Spleen (tissue), 11 donors: ENCODE data around the gene PRR22. TPM values are rescaled to one million over a fixed set of nuclear protein-coding genes. Genes with fewer than 3 reads are reported as not detected.

Experiments used
- DNase-seq: peaks from one replicate; pipeline ENCODE4 v3.0.0-alpha.2; 2020
- H3K27ac ChIP-seq, 8 donors: fragments of 200-600 bp; sonication (generic) in 7 of 8; 1 replicate in 4 of 8; 2 replicates in 4 of 8; pipeline versions ENCODE4 v1.5.0 to v1.8.0; 2016 to 2021; ENCODE audit warnings: inconsistent platforms in 4 of 8, mild to moderate bottlenecking in 4 of 8, moderate library complexity in 1 of 8
- H3K27me3 ChIP-seq, 7 donors: fragments of 200-600 bp; sonication (generic) in 6 of 7; replicated peaks in 1 of 7; 1 replicate in 4 of 7; 2 replicates in 3 of 7; pipeline versions ENCODE4 v1.5.0 to v1.8.0; 2016 to 2021; ENCODE audit warnings: inconsistent platforms in 3 of 7, mild to moderate bottlenecking in 1 of 7
- H3K36me3 ChIP-seq, 6 donors: fragments of 200-600 bp; sonication (generic) in 5 of 6; 1 replicate in 4 of 6; 2 replicates in 2 of 6; pipeline versions ENCODE4 v1.5.0 to v1.8.0; 2016 to 2021; ENCODE audit warnings: inconsistent platforms in 2 of 6
- H3K4me1 ChIP-seq, 6 donors: fragments of 200-600 bp; sonication (generic) in 5 of 6; 1 replicate in 3 of 6; 2 replicates in 3 of 6; pipeline versions ENCODE4 v1.5.0 to v1.8.0; 2016 to 2021; ENCODE audit warnings: inconsistent platforms in 3 of 6
- H3K4me3 ChIP-seq, 8 donors: fragments of 200-600 bp; sonication (generic) in 7 of 8; 1 replicate in 4 of 8; 2 replicates in 4 of 8; pipeline versions ENCODE4 v1.5.0 to v1.8.0; 2016 to 2021; ENCODE audit warnings: inconsistent platforms in 4 of 8, mild to moderate bottlenecking in 4 of 8, moderate library complexity in 2 of 8
- H3K9me3 ChIP-seq, 8 donors: fragments of 200-600 bp; sonication (generic) in 7 of 8; 1 replicate in 4 of 8; 2 replicates in 4 of 8; pipeline versions ENCODE4 v1.5.0 to v1.8.0; 2016 to 2021; ENCODE audit warnings: inconsistent platforms in 4 of 8
- POLR2A ChIP-seq, 3 donors: fragments of 450-650 bp; IDR thresholded peaks; one replicate each; pipeline ENCODE4 v1.5.1; 2017; ENCODE audit warnings: antibody characterized with exemption in 3 of 3, mild to moderate bottlenecking in 1 of 3
- POLR2AphosphoS5 ChIP-seq, 3 donors: sonication (generic); formaldehyde crosslinking; IDR thresholded peaks; one replicate each; pipeline ENCODE4 v1.5.1; 2017; ENCODE audit warnings: antibody characterized with exemption in 3 of 3
- WGBS, 5 donors: extraction: QIAGEN DNeasy Blood & Tissue Kit in 3 of 5; methylation state at CpG; one replicate each; pipeline versions ENCODE4 v1.1.5 to v1.1.7; 2013 to 2018; 5-methylcytosine and 5-hydroxymethylcytosine counted together
- intact Hi-C: fragments of 100-400 bp; cut with DNase I; formaldehyde crosslinking; loops from one replicate; pipeline ENCODE4 v1.15.0; 2023; ENCODE audit warnings: low total_unique reads
- polyA plus RNA-seq, 3 donors: library from polyadenylated mRNA; stranded (reverse); fragments of 200-250 nt; gene quantifications; one replicate each; pipeline ENCODE4 v1.2.1, GENCODE V29; 2013
- total RNA-seq, 7 donors: library from RNA; depleted of rRNA in 3 of 7; stranded (reverse); fragments of >200 nt in 3 of 7; fragmentation: NEBNext Ultra II Directional in 4 of 7; extraction: Animal tissue kit (Norgen Biotek cat#: 25700) in 4 of 7; gene quantifications; one replicate each; pipeline versions ENCODE4 v1.1.0 to v1.2.1, GENCODE V29; 2016 to 2021
- TF ChIP-seq, protein P1 (sequence below), 11 experiments: fragments of 200-600 bp in 7 of 11; fragments of 450-650 bp in 4 of 11; sonication (generic) in 4 of 11; IDR thresholded peaks in 8 of 11; conservative IDR thresholded peaks in 3 of 11; 1 replicate in 7 of 11; 2 replicates in 4 of 11; pipeline versions ENCODE4 v1.4.0 to v1.8.0; 2016 to 2021; ENCODE audit warnings: antibody characterized with exemption in 11 of 11, inconsistent platforms in 4 of 11, mild to moderate bottlenecking in 1 of 11
- donor health status: healthy with polysubstance abuse.
- donor health status: DM: no; HTN: no; CAD: no; lungs with moderate emphysema.
- donor health status: DM: no; HTN: no; CAD: no.
- donor health status: Bipolar disorder and iron deficiency.
- donor health status: healthy.
- donor health status: DM: no; HTN: no; CAD: no.
- donor health status: DM: yes; HTN: yes; CAD: no.

Gene PRR22
- total and polyA plus RNA-seq, 10 donors = 1.4 to 11.4 (median 4.3) TPM

DNA sequence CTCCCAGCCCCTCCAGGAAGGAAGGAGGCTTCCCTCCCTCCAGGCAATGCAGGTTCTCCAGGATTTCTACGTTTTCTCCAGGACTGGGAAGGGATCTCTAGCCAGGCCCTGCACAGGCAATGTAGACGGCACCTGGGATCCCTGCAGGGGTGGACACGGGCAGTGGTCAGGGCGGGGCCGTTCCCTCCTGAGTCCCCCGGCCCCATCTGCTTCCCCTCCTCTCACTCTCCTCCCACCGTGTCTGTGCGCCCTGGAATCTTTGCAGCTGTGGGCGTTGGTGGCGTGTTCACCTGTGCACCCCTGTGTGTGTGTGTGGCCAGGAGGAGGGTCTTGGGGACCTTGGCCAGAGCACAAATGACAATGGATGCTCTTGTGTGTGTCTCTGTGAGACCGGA is 30.3 kb upstream of the PRR22 start:
- peaks cover 0 to 28% (median 0%) of the 10 kb centered on the region in 7 donors for H3K27me3 ChIP-seq
- no peak overlapping the region for H3K27ac ChIP-seq
- TF ChIP-seq POLR2AphosphoS5 (IDR thresholded peaks at IDR 0.05) (no peak), POLR2A (IDR thresholded peaks at IDR 0.05) (no peak)
- TF ChIP-seq, protein P1, sequence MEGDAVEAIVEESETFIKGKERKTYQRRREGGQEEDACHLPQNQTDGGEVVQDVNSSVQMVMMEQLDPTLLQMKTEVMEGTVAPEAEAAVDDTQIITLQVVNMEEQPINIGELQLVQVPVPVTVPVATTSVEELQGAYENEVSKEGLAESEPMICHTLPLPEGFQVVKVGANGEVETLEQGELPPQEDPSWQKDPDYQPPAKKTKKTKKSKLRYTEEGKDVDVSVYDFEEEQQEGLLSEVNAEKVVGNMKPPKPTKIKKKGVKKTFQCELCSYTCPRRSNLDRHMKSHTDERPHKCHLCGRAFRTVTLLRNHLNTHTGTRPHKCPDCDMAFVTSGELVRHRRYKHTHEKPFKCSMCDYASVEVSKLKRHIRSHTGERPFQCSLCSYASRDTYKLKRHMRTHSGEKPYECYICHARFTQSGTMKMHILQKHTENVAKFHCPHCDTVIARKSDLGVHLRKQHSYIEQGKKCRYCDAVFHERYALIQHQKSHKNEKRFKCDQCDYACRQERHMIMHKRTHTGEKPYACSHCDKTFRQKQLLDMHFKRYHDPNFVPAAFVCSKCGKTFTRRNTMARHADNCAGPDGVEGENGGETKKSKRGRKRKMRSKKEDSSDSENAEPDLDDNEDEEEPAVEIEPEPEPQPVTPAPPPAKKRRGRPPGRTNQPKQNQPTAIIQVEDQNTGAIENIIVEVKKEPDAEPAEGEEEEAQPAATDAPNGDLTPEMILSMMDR (IDR thresholded peaks at IDR 0.05 in 8 of 11, conservative IDR thresholded peaks at IDR 0.05 in 3 of 11) = no peak
- no peak for DNase-seq
- WGBS, 5 donors = 64 to 78% (median 74%) methylated on average over 5 to 11 of the region's 11 CpGs
- intact Hi-C loops = no loop called here
- no peaks in the 10 kb centered on the region for H3K36me3 ChIP-seq
- no peaks in the 10 kb centered on the region for H3K4me1 ChIP-seq
- no peaks in the 10 kb centered on the region for H3K9me3 ChIP-seq
- no peak overlapping the region for H3K4me3 ChIP-seq

DNA sequence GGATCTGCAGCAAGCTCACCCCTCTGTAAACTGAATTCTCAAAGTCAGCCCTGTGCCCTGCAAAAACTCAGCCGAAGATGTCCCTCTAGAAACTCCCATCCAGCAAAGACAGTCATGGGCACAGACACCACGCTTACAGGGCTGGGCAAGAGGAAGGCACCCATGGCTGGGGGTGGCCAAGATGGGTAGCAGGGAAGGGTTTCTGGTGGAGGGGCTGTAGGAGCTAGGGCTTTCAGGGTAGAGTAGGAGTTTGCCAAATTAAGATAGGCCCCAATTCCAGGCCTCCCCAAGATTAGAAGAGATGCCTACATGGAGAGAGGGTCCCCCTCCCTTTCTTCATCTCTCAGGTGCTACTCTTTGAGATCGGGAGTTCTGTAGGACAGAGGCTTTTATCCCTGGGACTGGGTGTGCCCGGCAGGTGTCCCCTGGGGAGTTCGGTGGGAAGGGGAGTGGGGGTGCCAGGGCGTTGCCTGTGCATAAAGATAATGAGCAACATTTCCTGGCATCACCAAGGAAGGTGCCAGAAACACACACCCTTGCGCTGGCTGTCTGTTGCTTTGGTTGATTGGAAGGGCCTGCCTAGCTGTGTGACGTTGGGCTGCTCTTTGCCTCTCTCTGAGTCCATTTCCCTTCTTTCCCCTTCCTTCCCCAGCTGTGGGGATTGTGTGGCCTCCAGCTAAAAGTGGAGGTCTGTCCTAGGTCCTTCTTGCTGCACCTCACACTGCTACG is 29.7 kb upstream of the PRR22 start:
- 67 to 81% (median 72%) methylated on average over 8 to 9 of the region's 9 CpGs for WGBS, 5 donors
- H3K27me3 ChIP-seq = peaks cover 0 to 27% (median 0%) of the 10 kb centered on the region in 7 donors
- intact Hi-C loops = no loop called here
- H3K4me3 ChIP-seq = no peak overlapping the region
- H3K9me3 ChIP-seq = no peaks in the 10 kb centered on the region
- no peaks in the 10 kb centered on the region for H3K4me1 ChIP-seq
- no peak overlapping the region for H3K27ac ChIP-seq
- DNase-seq = no peak
- TF ChIP-seq, protein P1 (IDR thresholded peaks at IDR 0.05 in 8 of 11, conservative IDR thresholded peaks at IDR 0.05 in 3 of 11) = no peak
- TF ChIP-seq POLR2AphosphoS5 (IDR thresholded peaks at IDR 0.05) = no peak
- no peak for TF ChIP-seq POLR2A (IDR thresholded peaks at IDR 0.05)
- H3K36me3 ChIP-seq = no peaks in the 10 kb centered on the region

GRCh38 chr19:5811117-5811516 is 26.6 kb upstream of the PRR22 start:
- Histone ChIP-seq H3K9me3 (no peaks in the 10 kb centered on the region), H3K27me3 (peaks cover 0 to 17% (median 0%) of the 10 kb centered on the region in 7 donors), H3K27ac (no peak overlapping the region), H3K36me3 (no peaks in the 10 kb centered on the region), H3K4me1 (peaks cover 0 to under 1% (median 0%) of the 10 kb centered on the region in 6 donors), H3K4me3 (no peak overlapping the region)
- 93 to 97% (median 97%) methylated on average over 4 of the region's 4 CpGs for WGBS, 5 donors
- intact Hi-C loops = no loop called here
- DNase-seq = no peak
- no peak for TF ChIP-seq POLR2A (IDR thresholded peaks at IDR 0.05)
- TF ChIP-seq, protein P1 (IDR thresholded peaks at IDR 0.05 in 8 of 11, conservative IDR thresholded peaks at IDR 0.05 in 3 of 11) = no peak
- no peak for TF ChIP-seq POLR2AphosphoS5 (IDR thresholded peaks at IDR 0.05)

GRCh38 chr19:5809469-5809868 is 24.9 kb upstream of the PRR22 start:
- Histone ChIP-seq H3K9me3 (no peaks in the 10 kb centered on the region), H3K4me1 (peaks cover 0 to 12% (median 8%) of the 10 kb centered on the region in 6 donors), H3K4me3 (no peak overlapping the region), H3K27ac (no peak overlapping the region), H3K36me3 (no peaks in the 10 kb centered on the region), H3K27me3 (peaks cover 0 to 22% (median 10%) of the 10 kb centered on the region in 7 donors)
- WGBS, 5 donors = 78 to 91% (median 83%) methylated on average over 10 of the region's 10 CpGs
- intact Hi-C loops = no loop called here
- TF ChIP-seq, protein P1 (IDR thresholded peaks at IDR 0.05 in 8 of 11, conservative IDR thresholded peaks at IDR 0.05 in 3 of 11) = no peak
- TF ChIP-seq POLR2AphosphoS5 (IDR thresholded peaks at IDR 0.05) (no peak), POLR2A (IDR thresholded peaks at IDR 0.05) (no peak)
- DNase-seq = no peak
